Measurements from ENCODE around the gene DMXL1. TPM values are rescaled to one million over a fixed set of nuclear protein-coding genes. Genes with fewer than 3 reads are reported as not detected.

The DMXL1 gene
- total RNA-seq, 4 donors from 2014 or later = 78.8 to 181 (median 90.3) TPM

DNA sequence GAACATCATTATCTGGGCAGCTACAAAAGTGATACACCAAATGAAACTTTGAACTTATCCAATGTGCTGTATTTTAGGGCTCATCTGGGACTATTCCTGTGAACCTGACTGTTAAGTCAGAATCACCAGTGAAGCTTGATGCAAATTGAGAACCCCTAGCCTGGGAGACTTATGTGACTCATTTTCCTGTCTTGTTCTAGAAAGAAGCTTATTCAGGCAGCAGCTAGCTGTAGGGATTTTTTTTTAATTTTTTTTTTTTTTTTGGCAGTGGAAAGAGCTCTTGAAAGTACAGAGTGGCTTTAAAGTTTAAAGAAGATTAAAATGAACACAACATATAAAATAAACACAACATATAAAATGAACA, 203.9 kb downstream of the DMXL1 start:
- no peaks in the 10 kb centered on the region for H3K36me3 ChIP-seq
- no peaks in the 10 kb centered on the region for H3K27me3 ChIP-seq
- no peak for DNase-seq
- TF ChIP-seq, protein P1, sequence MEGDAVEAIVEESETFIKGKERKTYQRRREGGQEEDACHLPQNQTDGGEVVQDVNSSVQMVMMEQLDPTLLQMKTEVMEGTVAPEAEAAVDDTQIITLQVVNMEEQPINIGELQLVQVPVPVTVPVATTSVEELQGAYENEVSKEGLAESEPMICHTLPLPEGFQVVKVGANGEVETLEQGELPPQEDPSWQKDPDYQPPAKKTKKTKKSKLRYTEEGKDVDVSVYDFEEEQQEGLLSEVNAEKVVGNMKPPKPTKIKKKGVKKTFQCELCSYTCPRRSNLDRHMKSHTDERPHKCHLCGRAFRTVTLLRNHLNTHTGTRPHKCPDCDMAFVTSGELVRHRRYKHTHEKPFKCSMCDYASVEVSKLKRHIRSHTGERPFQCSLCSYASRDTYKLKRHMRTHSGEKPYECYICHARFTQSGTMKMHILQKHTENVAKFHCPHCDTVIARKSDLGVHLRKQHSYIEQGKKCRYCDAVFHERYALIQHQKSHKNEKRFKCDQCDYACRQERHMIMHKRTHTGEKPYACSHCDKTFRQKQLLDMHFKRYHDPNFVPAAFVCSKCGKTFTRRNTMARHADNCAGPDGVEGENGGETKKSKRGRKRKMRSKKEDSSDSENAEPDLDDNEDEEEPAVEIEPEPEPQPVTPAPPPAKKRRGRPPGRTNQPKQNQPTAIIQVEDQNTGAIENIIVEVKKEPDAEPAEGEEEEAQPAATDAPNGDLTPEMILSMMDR (IDR thresholded peaks at IDR 0.05) = no peak
- peak overlapping the region in 1 of 4 donors; percentile 8 for H3K4me3 ChIP-seq
- H3K27ac ChIP-seq = peak overlapping the region; percentile 53 to 97 (median 71)
- H3K4me1 ChIP-seq = peaks cover 6 to 44% (median 20%) of the 10 kb centered on the region in 4 donors
- no peaks in the 10 kb centered on the region for H3K9me3 ChIP-seq

- Histone ChIP-seq H3K4me1 (peaks cover 6 to 44% (median 20%) of the 10 kb centered on the region in 4 donors), H3K9me3 (no peaks in the 10 kb centered on the region), H3K27ac (peak overlapping the region in 3 of 4 donors; percentile 53 to 97 (median 64)), H3K4me3 (no peak overlapping the region), H3K27me3 (no peaks in the 10 kb centered on the region), H3K36me3 (no peaks in the 10 kb centered on the region)
- no peak for DNase-seq
- TF ChIP-seq POLR2A (IDR thresholded peaks at IDR 0.05) = no peak
- TF ChIP-seq, protein P1 (IDR thresholded peaks at IDR 0.05) = no peak
Measured at GRCh38 chr5:119275146-119275545, 204.3 kb downstream of the DMXL1 start.

GRCh38 chr5:119275601-119276173, 204.8 kb downstream of the DMXL1 start:
- TF ChIP-seq, protein P1 (IDR thresholded peaks at IDR 0.05) = no peak
- TF ChIP-seq POLR2A (IDR thresholded peaks at IDR 0.05) = no peak
- Histone ChIP-seq H3K27ac (peak overlapping the region in 2 of 4 donors; percentile 64 to 97), H3K9me3 (no peaks in the 10 kb centered on the region), H3K4me3 (no peak overlapping the region), H3K4me1 (peaks cover 6 to 44% (median 20%) of the 10 kb centered on the region in 4 donors), H3K36me3 (no peaks in the 10 kb centered on the region), H3K27me3 (no peaks in the 10 kb centered on the region)
- DNase-seq = peak in 2 of 3 donors; percentile 74 to 75

DNA sequence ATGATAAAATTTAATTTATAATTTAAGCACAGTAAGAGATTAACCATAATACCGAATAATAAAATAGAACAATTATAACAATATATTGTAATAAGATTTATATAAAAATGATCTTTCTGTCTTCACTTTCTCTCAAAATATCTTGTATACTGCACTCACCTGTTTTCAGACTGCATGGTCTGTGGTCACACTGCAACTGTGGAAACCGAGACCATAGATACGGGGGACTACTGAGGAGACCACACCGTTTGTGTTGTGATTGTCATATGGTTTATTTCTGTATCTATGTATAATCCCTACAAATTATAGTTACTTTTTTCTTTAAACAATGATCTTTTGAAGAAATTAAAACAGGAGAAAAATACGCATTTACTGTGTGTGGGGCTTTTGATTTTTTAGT, 206.1 kb downstream of the DMXL1 start:
- Histone ChIP-seq H3K27me3 (no peaks in the 10 kb centered on the region), H3K4me3 (no peak overlapping the region), H3K36me3 (no peaks in the 10 kb centered on the region), H3K4me1 (peaks cover 6 to 41% (median 20%) of the 10 kb centered on the region in 4 donors), H3K27ac (peak overlapping the region in 1 of 4 donors; percentile 97), H3K9me3 (no peaks in the 10 kb centered on the region)
- TF ChIP-seq, protein P1 (IDR thresholded peaks at IDR 0.05) = no peak
- no peak for TF ChIP-seq POLR2A (IDR thresholded peaks at IDR 0.05)
- no peak for DNase-seq

DNA sequence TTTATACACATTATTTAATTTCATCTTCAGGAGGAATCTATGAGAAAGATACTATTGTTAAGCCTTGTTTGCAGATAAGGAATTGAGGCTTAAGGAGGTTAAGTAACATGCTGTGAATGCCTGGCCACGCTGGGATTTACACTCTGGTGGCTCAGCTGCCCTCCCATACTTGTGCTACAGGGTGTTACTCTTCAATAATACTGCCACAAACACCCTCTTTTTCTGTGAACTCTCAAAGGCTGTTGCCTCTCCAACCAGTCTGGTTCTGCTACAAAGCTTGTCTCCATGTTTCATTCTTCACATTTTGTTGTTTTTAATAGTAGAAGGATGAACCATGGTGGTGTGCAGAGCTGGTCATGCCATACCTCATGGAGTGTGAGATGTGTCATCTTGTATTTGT, 208.2 kb downstream of the DMXL1 start:
- peaks cover 6 to 35% (median 18%) of the 10 kb centered on the region in 4 donors for H3K4me1 ChIP-seq
- H3K9me3 ChIP-seq = no peaks in the 10 kb centered on the region
- no peaks in the 10 kb centered on the region for H3K27me3 ChIP-seq
- no peak overlapping the region for H3K4me3 ChIP-seq
- H3K36me3 ChIP-seq = no peaks in the 10 kb centered on the region
- no peak for DNase-seq
- peak overlapping the region in 1 of 4 donors; percentile 65 for H3K27ac ChIP-seq
- TF ChIP-seq, protein P1 (IDR thresholded peaks at IDR 0.05) = no peak
- no peak for TF ChIP-seq POLR2A (IDR thresholded peaks at IDR 0.05)

Measured in Peyer's patch (tissue), 4 donors.